Measurements from ENCODE around the gene ACTA2.

Gene ACTA2

DNA sequence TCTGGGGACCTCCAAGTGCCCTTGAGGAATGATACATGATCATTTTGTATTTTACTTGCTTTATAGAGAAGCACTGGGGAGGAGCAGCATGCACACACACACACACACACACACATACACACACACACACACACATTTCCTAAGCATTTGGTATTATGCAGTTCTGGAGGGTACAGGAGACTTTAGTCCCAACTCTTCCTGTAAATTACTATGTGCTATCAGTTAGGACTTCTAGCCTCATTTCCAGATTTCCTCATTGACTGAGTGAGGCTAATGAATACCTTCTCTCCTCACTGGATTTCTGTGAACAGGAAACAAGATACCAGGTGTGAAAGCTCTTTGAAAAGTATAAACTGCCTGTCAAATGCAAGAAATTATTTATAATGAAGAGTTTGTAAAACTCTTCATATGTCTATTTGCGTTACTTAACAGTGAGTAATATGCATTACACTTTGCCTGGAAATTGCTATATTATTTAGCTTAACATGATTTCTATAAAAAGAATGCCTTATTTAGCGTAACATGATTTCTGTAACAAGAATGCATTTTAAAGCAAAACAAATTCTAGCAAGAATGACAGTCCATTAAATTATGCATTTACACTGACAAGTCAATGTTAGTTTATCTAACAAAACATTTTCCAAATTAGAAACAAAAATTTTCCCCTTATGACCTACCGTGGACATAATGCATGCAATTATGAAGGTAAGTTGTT lies 34.2 kb downstream of the ACTA2 start:
- DNase-seq = no peak

DNA sequence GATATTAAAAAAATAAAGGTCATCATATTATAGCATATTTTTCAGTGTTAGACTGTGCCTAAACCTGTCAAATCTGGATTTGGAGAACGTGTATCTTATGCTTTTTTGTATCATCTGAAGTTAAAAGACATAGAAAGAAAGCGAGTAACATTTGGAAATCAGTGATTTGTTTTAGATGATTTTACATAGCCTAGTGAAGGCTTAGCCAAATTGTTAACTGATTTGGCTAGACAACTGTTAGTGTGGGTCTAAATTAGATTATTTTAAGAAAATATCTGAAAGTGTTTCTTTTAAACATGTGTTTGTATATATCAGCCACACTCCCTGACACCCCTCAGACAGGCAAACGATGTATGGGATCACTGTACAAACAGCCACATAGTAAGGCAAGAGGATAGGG lies 35.6 kb downstream of the ACTA2 start:
- no peak for DNase-seq

DNA sequence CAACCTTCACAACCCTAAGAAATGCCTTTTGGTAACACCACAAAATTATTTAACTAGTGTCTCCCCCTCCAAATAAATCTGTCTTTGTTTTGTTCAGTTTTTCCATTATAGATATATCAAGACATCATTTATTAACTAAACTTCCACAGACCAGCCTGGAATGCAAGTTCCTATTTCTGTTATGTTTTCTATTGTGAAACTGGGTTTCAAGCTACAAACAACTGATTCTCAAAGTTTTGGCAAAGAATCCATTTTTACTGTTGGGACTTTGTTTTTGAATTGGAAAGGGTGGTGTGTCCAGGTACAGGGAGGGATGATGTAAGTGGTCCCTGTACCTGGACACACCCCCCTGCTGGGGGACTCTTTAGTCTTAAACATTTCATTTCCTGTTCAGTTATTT lies 36.3 kb downstream of the ACTA2 start:
- no peak for DNase-seq

- no peak for DNase-seq
Measured at GRCh38 chr10:88915781-88916180, 36.8 kb downstream of the ACTA2 start.

GRCh38 chr10:88913788-88914187 lies 38.8 kb downstream of the ACTA2 start:
- DNase-seq = no peak

GRCh38 chr10:88913127-88913526 lies 39.4 kb downstream of the ACTA2 start:
- no peak for DNase-seq

- DNase-seq = no peak
Measured at GRCh38 chr10:88911851-88912250, 40.7 kb downstream of the ACTA2 start.

GRCh38 chr10:88911116-88911515 lies 41.5 kb downstream of the ACTA2 start:
- no peak for DNase-seq

- no peak for DNase-seq
Measured at GRCh38 chr10:88908194-88908593, 44.4 kb downstream of the ACTA2 start.

DNA sequence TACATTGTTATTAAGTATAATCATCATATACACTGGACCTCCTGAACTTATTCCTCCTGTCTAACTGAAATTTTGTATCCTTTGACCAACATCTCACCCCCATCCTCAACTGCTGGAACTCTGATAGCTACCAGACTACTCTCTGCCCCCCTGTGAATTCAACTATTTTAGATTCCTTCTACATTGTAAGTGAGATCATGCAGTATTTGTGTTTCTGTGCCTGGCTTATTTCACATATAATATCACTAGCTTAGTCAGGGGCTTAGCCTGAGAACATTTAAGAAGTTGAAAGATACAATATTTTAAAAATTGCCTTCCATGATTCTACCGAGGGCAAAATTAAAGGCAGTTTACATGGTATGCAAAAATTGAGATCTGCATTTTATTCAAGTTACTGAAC lies 45.7 kb downstream of the ACTA2 start:
- no peak for DNase-seq

DNA sequence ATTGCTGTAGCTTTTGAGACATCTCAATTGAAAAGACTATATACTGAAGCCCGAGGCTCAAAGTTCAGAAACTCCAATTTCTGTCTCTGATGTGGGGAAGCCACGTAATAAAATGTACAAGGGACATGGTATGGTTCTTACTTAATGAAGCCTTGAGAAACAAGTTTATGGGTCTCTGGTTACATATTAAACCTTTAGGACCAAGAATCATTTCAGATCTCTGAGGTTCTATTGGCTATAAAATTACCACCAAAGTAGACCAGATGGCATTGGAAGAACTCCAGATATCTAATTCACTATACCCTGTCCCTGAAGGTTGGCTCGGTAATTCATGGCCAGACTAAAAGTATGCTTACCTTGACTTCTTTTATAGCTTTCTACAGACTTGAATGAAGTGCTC lies 48.9 kb downstream of the ACTA2 start:
- DNase-seq = no peak

DNA sequence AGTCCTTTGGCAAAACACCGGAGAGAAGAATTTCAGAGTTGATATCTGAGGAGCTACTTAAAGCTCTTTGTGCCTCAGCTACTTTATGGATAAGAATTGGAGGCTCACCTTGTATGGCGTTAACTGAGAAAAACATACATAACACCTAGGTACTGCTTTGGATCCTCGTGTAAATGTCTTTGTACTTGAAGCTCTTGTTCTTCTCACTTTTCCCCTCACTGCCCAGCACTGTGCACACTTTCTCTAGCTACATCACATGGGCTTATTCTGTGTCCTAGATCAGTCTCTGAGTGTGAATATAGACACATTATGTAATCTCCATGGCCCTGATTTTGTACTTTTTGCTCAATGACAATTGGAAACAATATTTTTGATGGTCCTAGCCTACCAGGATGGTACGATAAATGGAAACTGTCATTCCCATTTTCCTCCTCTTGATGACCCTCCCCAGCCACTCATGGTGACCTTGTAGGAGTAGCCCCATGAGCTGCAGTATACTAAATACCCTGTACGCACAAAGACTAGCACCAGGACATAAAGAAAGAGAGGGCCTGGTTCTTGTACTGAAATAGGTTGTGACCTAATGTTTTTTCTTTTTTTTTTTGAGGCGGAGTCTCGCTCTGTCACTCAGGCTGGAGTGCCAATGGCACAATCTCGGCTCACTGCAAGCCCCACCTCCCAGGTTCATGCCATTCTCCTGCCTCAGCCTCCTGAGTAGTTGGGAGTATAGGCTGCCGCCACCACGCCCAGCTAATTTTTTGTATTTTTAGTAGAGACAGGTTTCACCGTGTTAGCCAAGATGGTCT lies 50.4 kb downstream of the ACTA2 start:
- no peak for DNase-seq

DNA sequence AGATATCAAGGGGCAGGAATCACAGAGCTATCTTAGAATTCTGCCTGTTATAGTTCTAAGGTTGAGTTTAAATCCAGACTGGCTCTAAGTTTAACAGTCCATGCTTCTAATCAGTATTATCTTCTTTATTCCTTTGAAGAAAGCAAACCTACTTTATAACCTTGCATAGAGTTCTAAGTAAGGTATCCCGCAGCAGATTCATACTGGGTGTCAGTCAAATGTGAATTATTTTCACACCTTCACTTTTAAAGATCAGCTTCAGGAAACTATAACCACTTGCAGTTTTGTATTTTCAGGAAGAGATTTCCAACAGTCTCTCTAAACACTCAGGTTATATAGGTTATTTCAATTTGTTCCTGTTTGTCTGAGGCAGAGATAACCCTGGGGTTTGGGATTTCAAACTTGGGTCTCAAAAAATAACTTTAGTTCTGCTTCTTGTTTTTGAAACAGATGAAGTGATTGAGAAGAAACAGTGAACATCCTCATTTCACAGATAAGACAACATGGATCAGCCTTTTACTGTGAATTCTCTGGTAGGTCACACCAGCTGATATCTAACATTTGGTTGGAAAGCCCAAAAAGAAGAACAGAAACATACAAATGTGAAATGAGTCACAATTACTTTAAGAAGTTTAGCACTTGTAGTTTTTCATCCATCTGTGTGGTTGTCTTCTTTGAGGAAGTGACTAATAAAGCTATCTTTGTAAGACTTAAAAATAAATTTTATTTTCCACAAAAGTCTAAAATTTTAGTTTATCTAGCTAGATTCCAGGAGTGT lies 51.2 kb downstream of the ACTA2 start:
- DNase-seq = peak in 1 of 5 donors; percentile 63

DNA sequence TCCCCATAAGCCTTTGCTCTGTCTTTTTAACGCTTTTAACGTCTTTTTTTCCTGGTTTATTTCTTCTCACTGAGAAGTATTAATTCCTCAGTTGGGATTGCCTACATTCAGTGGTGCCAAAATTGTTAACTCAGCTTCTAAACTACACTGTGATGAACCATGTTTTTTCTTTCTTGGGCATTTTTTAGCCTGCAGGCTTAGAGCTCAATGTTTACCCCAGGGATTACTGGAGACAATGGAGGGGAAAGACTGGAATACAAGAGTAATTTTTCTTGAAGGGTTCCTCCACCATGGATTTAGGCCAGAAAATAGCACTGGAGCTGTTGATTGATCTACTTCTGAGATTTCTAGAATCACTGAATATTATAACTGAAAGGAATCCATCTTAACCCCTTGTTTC lies 52.7 kb downstream of the ACTA2 start:
- no peak for DNase-seq

DNA sequence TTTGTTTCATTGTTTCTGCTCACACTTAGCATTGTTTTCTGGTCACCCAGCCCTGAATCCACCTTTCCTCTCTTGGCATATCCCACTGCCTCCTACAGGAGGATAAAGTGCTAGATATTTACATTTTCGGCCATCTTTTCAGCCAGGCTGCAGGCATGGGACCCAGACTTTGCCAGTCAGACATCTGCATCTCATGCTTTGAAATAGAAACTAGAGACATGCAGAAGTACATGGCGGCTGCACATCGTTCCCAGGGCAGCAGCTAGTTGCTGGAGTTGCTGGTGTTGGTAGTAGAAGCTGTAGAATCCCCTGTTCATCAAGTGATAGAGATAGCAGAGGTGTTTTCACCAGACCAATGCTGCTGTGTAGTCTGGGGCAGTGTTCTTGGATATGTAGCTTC lies 53.8 kb downstream of the ACTA2 start:
- DNase-seq = no peak

GRCh38 chr10:88896994-88897853 lies 55.3 kb downstream of the ACTA2 start:
- DNase-seq = no peak

- DNase-seq = no peak
Measured at GRCh38 chr10:88896372-88896993, 56.1 kb downstream of the ACTA2 start.

DNA sequence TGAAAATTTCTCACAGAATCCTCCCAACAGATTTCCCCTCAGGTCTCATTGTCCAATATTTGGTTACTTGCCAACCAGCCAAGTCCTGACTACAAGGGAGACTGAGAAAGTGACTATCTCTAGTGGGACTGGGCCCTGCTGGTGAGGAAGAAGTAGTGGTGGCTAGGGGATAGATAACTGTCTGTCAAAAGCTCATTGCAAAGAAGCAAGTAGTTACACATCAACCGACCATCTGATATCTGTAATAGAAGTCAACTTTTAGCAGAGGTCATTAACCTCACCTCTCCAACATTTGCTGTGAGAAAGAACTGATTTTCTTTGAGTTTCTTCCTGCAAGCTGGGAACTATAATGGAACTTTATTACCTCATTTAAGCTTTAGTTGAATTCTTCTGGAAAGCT lies 57.3 kb downstream of the ACTA2 start:
- DNase-seq = no peak

- no peak for DNase-seq
Measured at GRCh38 chr10:88893611-88894010, 59.0 kb downstream of the ACTA2 start.

GRCh38 chr10:88892222-88892967 lies 60.2 kb downstream of the ACTA2 start:
- no peak for DNase-seq

- no peak for DNase-seq
Measured at GRCh38 chr10:88890681-88891381, 61.7 kb downstream of the ACTA2 start.
